Measurements from ENCODE around the gene CENPO. TPM values are rescaled to one million over a fixed set of nuclear protein-coding genes. Genes with fewer than 3 reads are reported as not detected.

Gene CENPO
- total RNA-seq, 1 experiment from 2014 or later = 27.9 TPM

- Histone ChIP-seq H3K79me2 (ENCODE audit: insufficient read depth, low read length) (no peaks in the 10 kb centered on the region), H3K36me3 (ENCODE audit: control insufficient read depth in 1 of 2, insufficient read depth in 2 of 2, low read length in 2 of 2) (peaks cover 0 to 6% of the 10 kb centered on the region in 2 experiments; a peak in 1 of 4 replicates), H3K27ac (ENCODE audit: low read depth, low read length) (no peak overlapping the region), H3K4me2 (ENCODE audit: low read length) (no peak overlapping the region), H3K27me3 (ENCODE audit: insufficient read depth, low read length) (no peaks in the 10 kb centered on the region), H3K9me3 (ENCODE audit: control insufficient read depth in 1 of 2, insufficient read depth in 1 of 2, low read depth in 1 of 2, low read length in 2 of 2) (no peaks in the 10 kb centered on the region), H3K9me2 (ENCODE audit: insufficient read depth) (no peaks in the 10 kb centered on the region), H3K4me1 (ENCODE audit: control insufficient read depth in 1 of 2, insufficient read depth in 2 of 2, low read length in 2 of 2) (no peaks in the 10 kb centered on the region), H4K20me1 (ENCODE audit: insufficient read depth) (no peaks in the 10 kb centered on the region), H3K9ac (ENCODE audit: low read length) (no peak overlapping the region), H3K4me3 (replicated peaks in 1 of 2; ENCODE audit: low read depth in 1 of 2, low read length in 2 of 2) (no peak overlapping the region), H2AFZ (ENCODE audit: low read depth, low read length, poor library complexity, severe bottlenecking) (no peak overlapping the region)
- ChIA-PET CTCF (interaction anchor here (0.8 to 3.9 kb wide), 13 partner anchors 10 to 432 kb away, joined by 3 to 54 read pairs (median 4); partner anchors contain the start of genes CENPO and PTRHD1), RAD21 (ENCODE audit: low non-redundant PET in 1 of 2, low total read pairs in 2 of 2, uncharacterized antibody in 2 of 2, unreplicated experiment in 2 of 2) (interaction anchor here (0.6 to 1.6 kb wide), 4 partner anchors 35 to 406 kb away, joined by 3 to 6 read pairs (median 3); partner anchors contain the start of genes CENPO (in 1 of the 2) and PTRHD1 (in 1 of the 2)), POLR2A (interaction anchor here (0.6 kb wide), 1 partner anchor 407 kb away, joined by 3 read pairs; no protein-coding TSS in a partner anchor)
- intact Hi-C loops (cut with micrococcal nuclease) = loop anchor here (5.0 kb wide), 1 partner anchor 369 kb away; no protein-coding TSS in a partner anchor
- ATAC-seq (no peak; the same call in 1 of the 2 replicates), DNase-seq (ENCODE audit: low read depth, low spot score) (no peak)
- no TSS peak for BruUV-seq (replicated peaks)
- TF ChIP-seq POLR2A (IDR thresholded peaks at IDR 0.05; ENCODE audit: borderline replicate concordance, extremely low read depth, insufficient read depth, insufficient read length) (no peak), RAD21 (IDR thresholded peaks at IDR 0.05; ENCODE audit: low read depth) (no peak), CBX3 (IDR thresholded peaks at IDR 0.05; ENCODE audit: low read depth) (no peak), ELF1 (IDR thresholded peaks at IDR 0.05; ENCODE audit: borderline replicate concordance, low read depth) (no peak), ZBTB33 (IDR thresholded peaks at IDR 0.05; ENCODE audit: extremely low read depth, insufficient replicate concordance, low read length) (no peak), EZH2 (IDR thresholded peaks at IDR 0.05) (no peak), TCF7L2 (IDR thresholded peaks at IDR 0.05; ENCODE audit: borderline replicate concordance, extremely low read depth, insufficient read depth, insufficient read length) (no peak), EGR1 (IDR thresholded peaks at IDR 0.05; ENCODE audit: low read depth) (no peak), ATF3 (IDR thresholded peaks at IDR 0.05) (no peak), CEBPB (IDR thresholded peaks at IDR 0.05; ENCODE audit: low read depth) (no peak), JUND (IDR thresholded peaks at IDR 0.05) (no peak), POLR2AphosphoS5 (IDR thresholded peaks at IDR 0.05; ENCODE audit: low read depth, low read length) (no peak), EZH2phosphoT487 (IDR thresholded peaks at IDR 0.05; ENCODE audit: borderline replicate concordance) (no peak), ZNF274 (IDR thresholded peaks at IDR 0.05; ENCODE audit: low read depth, low read length) (no peak), CTCF (IDR thresholded peaks at IDR 0.05 in 2 of 3, conservative IDR thresholded peaks at IDR 0.05 in 1 of 3; ENCODE audit: borderline replicate concordance in 1 of 3, insufficient read depth in 1 of 3, low read depth in 2 of 3, low read length in 2 of 3) (no peak), MAX (IDR thresholded peaks at IDR 0.05) (no peak), REST (IDR thresholded peaks at IDR 0.05; ENCODE audit: low read depth) (no peak), SIN3A (IDR thresholded peaks at IDR 0.05; ENCODE audit: low read depth) (no peak)
Observed at GRCh38 chr2:24828238-24828996, 35.2 kb downstream of the CENPO start.
